GM19099 (cell line): ENCODE results near the gene ATP8A2.

Experiments used
- POLR2A ChIP-seq: IDR thresholded peaks from 3 replicates; pipeline ENCODE4 v1.6.1; 2011; ENCODE audit warnings: low read depth; ENCODE audit not compliant: insufficient read length; ENCODE audit errors: extremely low read depth

Gene ATP8A2

DNA sequence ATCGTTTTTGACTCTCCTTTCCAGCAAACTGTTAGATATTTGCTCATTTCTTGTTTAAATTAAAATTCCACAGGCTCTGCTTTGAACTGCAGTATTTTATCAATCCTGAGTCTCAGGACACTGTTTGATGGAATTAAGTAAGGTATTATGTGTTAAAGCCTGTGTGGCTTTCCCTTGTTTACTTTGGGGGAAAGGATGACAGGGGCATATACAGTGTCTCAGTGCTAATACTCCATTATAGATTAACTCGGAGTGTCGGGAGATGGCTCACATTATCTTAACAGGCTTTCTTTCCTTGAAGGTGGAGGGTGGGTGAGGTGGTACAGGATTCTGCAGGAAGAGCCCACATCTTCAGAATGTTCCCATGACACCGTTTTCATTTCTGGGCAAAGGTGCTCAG lies 595.4 kb downstream of the ATP8A2 start:
- TF ChIP-seq POLR2A = no peak

DNA sequence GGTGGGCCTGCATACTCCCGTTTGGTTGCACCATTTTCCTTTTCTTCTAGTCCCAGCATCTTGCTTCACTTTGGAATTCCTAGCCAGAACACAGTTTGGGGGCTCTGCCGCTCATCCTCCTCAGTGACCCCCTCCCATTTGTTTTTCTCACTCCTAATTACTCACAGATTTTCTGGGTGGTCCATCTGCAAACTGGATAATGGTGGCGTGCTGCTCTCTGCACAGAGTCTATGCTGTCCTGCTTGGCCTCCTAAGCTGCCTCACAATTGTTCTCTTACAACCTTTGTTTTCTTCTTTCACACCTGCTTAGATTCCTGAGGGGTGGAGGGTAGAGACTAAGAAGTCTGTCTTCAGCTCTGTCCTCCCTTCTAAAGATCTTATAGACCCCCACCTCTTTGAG lies 599.3 kb downstream of the ATP8A2 start:
- no peak for TF ChIP-seq POLR2A

DNA sequence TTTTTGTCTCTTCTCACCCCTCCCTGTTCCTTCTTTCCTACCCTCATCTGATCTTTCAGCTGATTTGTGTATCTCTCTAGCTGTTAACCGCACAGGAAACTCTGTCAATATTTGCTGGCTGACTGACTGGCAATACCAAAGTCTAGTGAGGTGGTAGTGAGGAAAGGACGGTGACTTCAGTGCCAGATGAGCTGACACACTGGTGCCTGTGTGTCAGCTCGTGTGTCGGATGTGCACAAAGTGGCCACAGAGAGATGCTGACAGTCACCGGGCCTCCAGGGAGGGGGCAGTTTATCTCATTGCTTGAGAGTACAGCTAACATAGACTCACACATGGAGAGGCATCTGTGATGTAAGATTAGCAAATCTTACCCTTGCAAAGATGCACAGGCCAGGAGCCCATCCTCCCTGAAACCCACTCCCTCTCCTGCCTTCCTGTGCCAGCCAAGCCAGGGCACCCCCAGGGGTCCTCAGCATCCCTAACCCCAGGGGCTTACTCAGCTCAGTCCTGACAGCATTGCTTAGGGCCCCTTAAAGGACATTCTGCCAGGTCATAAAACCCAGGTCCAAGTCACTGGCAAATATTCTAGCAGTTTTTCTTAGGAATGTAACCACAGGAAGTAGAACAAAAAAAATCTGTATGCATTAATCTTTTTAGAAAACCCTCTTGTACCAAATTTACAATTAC lies 599.8 kb downstream of the ATP8A2 start:
- TF ChIP-seq POLR2A = no peak

DNA sequence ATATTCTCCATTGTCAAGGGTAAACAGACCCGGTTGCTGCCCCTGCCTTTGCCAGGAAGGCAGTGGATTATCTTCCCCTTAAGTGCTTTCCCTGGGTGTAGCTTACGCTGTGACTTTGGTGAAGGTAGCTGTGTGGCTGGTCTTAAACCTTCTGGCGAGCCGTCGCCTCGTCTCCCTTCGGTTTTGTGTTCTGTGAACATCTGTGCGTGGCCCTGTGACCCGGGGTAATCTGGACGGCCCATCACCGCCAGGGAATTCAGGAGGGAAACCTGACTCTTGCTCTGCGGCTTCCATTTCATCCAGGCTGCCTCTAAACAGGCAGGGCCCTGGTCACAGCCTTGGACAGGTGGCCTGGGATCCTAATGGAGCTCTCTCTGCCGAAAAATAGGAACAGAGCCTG lies 601.3 kb downstream of the ATP8A2 start:
- TF ChIP-seq POLR2A = no peak

DNA sequence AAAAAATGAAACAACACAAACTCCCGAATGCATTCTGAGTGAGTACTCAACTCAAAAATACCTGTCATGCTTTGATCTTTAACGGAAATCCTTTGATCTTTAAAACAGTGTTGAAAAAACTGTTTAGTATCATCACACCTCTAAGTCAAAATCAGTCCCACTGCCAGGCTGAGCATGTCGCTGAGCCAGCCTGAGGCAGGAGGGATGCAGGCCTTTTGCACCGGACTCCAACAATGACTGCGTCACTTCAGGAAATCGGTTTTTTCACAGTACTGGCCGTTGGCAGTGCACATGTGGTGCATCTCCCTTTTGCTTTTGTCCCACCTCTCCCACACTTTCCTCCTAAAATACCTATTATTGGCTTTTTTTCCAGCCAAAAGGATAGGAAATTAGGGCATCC lies 601.8 kb downstream of the ATP8A2 start:
- TF ChIP-seq POLR2A = no peak

DNA sequence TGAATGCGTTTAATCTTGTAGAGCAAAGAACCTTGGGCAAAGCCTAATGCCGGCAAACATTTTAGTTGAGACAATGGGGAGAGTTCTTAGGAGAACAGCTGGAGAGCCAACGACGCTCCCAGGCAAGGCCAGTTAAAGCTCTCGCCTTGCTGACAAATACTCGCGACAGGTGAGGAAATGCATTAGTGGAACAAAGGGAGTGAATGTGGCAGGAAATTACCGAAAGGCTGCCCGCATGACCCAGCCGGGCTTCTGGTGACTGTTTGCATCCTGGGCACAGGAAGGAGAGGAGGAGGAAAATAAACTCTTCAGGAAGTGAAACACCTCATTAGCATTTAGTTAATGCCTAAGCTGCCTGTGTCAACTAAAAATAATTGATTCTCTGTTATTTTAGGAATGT lies 605.4 kb downstream of the ATP8A2 start:
- no peak for TF ChIP-seq POLR2A

DNA sequence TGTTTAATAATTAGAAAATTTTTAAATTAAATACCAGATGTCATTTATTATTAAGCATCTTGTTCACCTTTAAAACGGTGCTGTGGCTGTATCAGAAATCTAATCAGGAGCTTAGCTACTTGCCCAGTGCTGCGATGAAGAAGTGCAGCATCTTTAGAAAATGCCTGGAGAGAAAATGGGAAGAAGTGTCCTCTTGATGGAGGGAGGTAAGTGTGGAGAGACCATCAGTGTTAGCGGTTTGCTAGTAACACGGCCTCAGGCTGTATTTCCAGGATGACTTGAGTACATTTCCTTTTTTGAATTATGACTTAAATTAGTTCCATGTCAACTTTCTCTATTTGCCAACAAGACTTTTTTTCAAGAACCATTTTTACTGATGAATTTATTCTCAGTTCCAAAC lies 605.9 kb downstream of the ATP8A2 start:
- TF ChIP-seq POLR2A = no peak

DNA sequence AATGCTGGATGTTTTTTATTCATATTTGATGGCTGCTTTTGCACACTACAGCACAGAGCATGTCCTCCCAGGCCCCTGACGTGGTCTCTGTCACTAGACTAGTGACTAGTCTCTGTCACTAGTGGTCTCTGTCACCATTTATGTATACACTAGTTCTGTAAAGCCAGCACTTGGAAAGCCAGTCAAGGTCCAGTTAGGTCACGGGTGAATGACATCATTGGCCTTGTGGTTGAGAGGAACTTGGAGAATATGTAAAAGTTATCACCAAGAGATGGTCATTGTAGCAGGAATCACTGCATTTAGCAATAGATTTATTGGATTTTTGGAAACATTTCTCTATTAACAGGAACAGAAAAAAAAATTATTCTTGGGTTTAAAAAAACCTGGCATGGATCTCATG lies 607.2 kb downstream of the ATP8A2 start:
- no peak for TF ChIP-seq POLR2A

DNA sequence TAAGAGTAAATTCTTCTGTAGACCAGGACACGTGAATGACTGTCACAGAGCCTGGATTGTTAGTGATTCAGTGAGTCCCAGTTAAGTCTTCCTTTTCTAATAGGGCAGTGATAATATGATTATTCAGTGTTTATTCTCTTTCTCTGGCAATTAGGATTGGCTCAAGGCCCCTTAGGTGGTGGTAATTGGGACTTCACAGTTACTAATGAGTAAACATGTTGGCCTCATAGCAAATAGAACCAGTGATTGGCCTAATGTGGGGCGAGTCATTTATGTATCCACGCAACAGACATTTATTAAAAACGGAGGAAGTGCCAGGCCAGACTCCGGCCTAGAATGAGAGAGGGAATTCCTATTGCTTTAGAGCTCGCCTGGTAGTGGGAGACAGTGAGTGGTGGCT lies 607.6 kb downstream of the ATP8A2 start:
- no peak for TF ChIP-seq POLR2A

DNA sequence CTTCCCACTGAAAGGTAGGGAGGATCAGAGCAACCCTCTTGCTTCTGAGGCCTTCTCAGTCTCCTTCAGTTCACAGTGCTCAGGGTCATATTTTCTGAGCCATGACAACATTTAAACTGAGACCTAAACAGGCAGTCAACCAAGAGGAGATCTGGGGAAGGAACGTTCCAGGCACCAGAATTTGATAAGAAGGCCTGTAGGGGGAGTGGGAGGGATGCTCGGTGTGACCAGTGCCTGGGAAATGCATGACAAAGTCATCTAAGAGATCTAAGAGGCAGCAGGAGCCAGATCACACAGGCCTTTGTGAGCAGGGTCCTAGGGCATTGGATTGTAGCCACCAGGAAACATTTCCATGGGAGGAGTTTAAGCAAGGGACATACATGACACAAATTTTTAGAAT lies 608.5 kb downstream of the ATP8A2 start:
- TF ChIP-seq POLR2A = no peak

DNA sequence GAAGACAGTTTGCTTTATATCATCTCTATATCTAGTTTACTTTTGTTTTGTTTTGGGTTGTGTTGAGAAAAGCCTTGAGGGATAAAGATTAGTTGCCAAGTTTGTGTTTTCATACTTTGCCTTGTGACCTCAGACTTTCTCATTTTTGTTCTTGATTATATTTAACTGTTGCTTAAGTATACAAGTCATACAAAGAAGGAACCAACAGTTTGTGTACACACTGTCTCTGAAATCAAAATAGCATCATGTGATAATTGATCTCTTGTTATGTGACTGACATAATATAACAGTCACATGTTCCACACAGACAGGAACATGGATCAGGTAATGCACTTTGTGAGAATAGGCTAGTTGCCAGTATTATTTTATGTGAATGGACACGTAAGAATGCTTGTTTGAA lies 609.3 kb downstream of the ATP8A2 start:
- TF ChIP-seq POLR2A = no peak

DNA sequence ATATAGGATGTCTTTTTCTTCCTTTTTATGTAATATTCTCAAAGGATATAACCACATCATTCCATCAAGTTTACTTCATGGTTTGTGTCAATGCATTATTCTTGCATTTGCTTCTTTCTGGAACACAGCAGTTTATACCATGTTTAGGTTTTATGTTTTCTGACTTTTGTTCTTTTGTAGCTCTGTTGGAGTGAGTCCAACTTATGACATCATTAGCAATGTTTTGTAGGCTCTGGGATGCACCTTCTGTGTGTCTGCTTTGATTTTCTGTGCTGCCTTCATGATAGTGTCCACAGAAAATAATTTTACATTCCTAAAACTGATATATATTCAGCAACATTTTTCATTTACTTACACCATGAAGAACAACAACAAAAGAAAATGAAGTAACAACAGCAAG lies 611.1 kb downstream of the ATP8A2 start:
- no peak for TF ChIP-seq POLR2A

DNA sequence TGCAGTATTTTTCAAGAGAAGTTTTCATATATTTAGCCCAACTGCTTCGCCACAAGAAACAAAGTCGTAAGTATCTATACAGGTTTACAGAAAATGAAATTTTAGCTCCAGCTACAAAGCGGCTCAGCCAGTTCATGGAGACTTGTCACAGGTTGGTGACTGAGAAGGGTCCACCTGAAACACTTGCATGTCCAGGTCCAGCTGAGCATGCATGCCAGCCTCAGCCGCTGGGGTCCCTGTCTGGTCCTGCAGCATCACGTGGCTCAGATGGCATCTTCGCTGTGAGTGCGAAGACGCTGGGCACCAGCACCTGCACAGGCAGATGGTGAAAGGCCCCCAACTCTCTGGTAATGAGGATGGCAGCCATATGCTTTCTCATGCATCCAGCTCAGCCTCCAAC lies 616.2 kb downstream of the ATP8A2 start:
- TF ChIP-seq POLR2A = no peak

DNA sequence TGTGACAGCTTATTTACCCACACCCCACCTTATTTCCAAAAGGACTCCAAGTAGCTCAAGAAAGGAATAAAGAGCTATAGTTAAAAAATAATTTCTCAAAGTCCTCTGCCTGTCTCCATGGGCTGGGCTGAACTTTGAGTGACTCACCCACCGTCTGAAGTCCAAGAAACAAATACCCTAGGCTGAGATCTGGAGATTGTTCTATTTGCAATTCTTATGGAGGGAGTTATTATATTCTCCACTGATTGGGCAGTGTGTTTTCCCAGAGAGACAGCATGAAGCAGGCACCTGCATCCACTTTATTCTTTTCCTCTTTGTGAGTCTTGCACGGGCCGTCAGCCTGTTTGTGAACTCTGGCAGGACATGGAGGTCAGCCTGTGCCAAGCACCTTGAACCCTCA lies 616.9 kb downstream of the ATP8A2 start:
- no peak for TF ChIP-seq POLR2A

DNA sequence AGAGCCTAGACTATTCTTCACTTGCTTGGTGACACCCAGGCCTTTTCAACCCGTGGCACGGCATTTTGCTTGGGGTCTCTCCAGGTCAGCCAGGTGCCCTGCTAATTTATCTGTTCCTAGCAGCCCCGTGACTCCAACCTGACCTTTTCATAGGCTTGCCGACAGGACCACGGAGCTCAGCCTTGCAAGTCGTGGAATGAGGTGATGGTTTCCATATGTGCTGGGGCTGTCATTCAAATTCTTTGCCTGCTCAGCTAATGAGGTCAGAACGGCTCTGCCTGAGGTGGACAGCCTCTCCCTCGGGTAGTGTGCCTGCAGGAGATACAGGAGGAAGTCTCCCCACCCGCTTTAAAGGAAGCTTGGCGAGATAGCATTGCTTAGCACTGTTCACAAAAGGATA lies 619.0 kb downstream of the ATP8A2 start:
- no peak for TF ChIP-seq POLR2A

DNA sequence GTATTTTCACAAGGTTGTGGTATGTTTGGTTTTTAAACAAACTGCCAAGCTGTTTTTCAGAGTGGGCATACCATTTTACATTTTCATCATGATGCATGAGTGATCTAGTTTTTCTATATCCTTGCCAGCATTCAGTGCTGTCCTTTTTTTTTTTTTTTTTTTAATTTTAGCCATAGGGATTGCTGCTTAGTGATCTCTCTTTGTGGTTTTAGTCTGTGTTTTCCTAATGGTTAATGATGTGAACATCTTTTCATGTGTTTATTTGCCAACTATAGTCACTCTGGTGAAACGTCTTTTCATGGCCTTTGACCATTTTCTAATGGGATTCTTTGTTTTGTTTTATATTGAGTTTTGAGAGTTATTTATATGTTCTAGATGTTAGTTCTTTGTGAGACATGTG lies 620.3 kb downstream of the ATP8A2 start:
- no peak for TF ChIP-seq POLR2A
